ENCODE results near the gene CTDSP2.
"Not testable (repeated sequence)": the region's sequence is repeated elsewhere in the genome, so short reads cannot be mapped to it uniquely, and the experiment has no call there.

CTDSP2 gene

GRCh38 chr12:57825451-57825850 lies 21.1 kb downstream of the CTDSP2 start:
- TF ChIP-seq POLR2A (IDR thresholded peaks at IDR 0.05; ENCODE audit: low read length): no peak
- no peak for TF ChIP-seq GATA1 (IDR thresholded peaks at IDR 0.05; ENCODE audit: low read depth, low read length)
- no peak for DNase-seq

- no peak for DNase-seq
- TF ChIP-seq GATA1 (IDR thresholded peaks at IDR 0.05; ENCODE audit: low read depth, low read length) (no peak), POLR2A (IDR thresholded peaks at IDR 0.05; ENCODE audit: low read length) (no peak)
These were observed 22.5 kb downstream of the CTDSP2 start for GRCh38 chr12:57823908-57824640.

- DNase-seq: no peak
- TF ChIP-seq POLR2A (IDR thresholded peaks at IDR 0.05; ENCODE audit: low read length) (no peak), GATA1 (IDR thresholded peaks at IDR 0.05; ENCODE audit: low read depth, low read length) (no peak)
These were observed 23.2 kb downstream of the CTDSP2 start for GRCh38 chr12:57823131-57823907.

GRCh38 chr12:57822392-57823130 lies 24.0 kb downstream of the CTDSP2 start:
- DNase-seq: no peak
- TF ChIP-seq POLR2A (IDR thresholded peaks at IDR 0.05; ENCODE audit: low read length) (no peak), GATA1 (IDR thresholded peaks at IDR 0.05; ENCODE audit: low read depth, low read length) (no peak)

GRCh38 chr12:57821474-57822214 lies 24.9 kb downstream of the CTDSP2 start:
- TF ChIP-seq GATA1 (IDR thresholded peaks at IDR 0.05; ENCODE audit: low read depth, low read length) (no peak), POLR2A (IDR thresholded peaks at IDR 0.05; ENCODE audit: low read length) (no peak)
- DNase-seq: no peak

GRCh38 chr12:57821015-57821414 lies 25.5 kb downstream of the CTDSP2 start:
- not testable (repeated sequence) for DNase-seq

GRCh38 chr12:57820119-57820518 lies 26.4 kb downstream of the CTDSP2 start:
- not testable (repeated sequence) for DNase-seq

- not testable (repeated sequence) for DNase-seq
These were observed 28.6 kb downstream of the CTDSP2 start for GRCh38 chr12:57817990-57818331.

- no peak for DNase-seq
- TF ChIP-seq POLR2A (IDR thresholded peaks at IDR 0.05; ENCODE audit: low read length) (no peak), GATA1 (IDR thresholded peaks at IDR 0.05; ENCODE audit: low read depth, low read length) (no peak)
These were observed 29.1 kb downstream of the CTDSP2 start for GRCh38 chr12:57817261-57817989.

GRCh38 chr12:57816855-57817151 lies 29.7 kb downstream of the CTDSP2 start:
- TF ChIP-seq POLR2A (IDR thresholded peaks at IDR 0.05; ENCODE audit: low read length) (no peak), GATA1 (IDR thresholded peaks at IDR 0.05; ENCODE audit: low read depth, low read length) (no peak)
- no peak for DNase-seq

GRCh38 chr12:57816001-57816854 lies 30.3 kb downstream of the CTDSP2 start:
- no peak for DNase-seq
- TF ChIP-seq POLR2A (IDR thresholded peaks at IDR 0.05; ENCODE audit: low read length): no peak

GRCh38 chr12:57815177-57816000 lies 31.1 kb downstream of the CTDSP2 start:
- TF ChIP-seq GATA1 (IDR thresholded peaks at IDR 0.05; ENCODE audit: low read depth, low read length): no peak
- TF ChIP-seq POLR2A (IDR thresholded peaks at IDR 0.05; ENCODE audit: low read length): no peak
- no peak for DNase-seq
